SK-N-DZ (cell line): ENCODE results near the gene CIT.
"Not testable (repeated sequence)": the region's sequence is repeated elsewhere in the genome, so short reads cannot be mapped to it uniquely, and the experiment has no call there.

ENCODE experiments used
- DNase-seq: peaks from one replicate; pipeline ENCODE4 v3.0.0-alpha.2; 2015; ENCODE audit warnings: low spot score

The CIT gene

GRCh38 chr12:119681111-119681510 lies 196.0 kb downstream of the CIT start:
- DNase-seq = no peak

- no peak for DNase-seq
Measured at GRCh38 chr12:119679490-119679889, 197.6 kb downstream of the CIT start.

- DNase-seq = no peak
Measured at GRCh38 chr12:119679081-119679480, 198.0 kb downstream of the CIT start.

GRCh38 chr12:119678459-119678858 lies 198.7 kb downstream of the CIT start:
- no peak for DNase-seq

GRCh38 chr12:119676573-119676972 lies 200.5 kb downstream of the CIT start:
- no peak for DNase-seq

GRCh38 chr12:119676022-119676421 lies 201.1 kb downstream of the CIT start:
- no peak for DNase-seq

- no peak for DNase-seq
Measured at GRCh38 chr12:119674560-119674959, 202.6 kb downstream of the CIT start.

- no peak for DNase-seq
Measured at GRCh38 chr12:119673634-119674033, 203.5 kb downstream of the CIT start.

- no peak for DNase-seq
Measured at GRCh38 chr12:119672194-119672593, 204.9 kb downstream of the CIT start.

GRCh38 chr12:119671070-119671469 lies 206.1 kb downstream of the CIT start:
- no peak for DNase-seq

GRCh38 chr12:119669744-119670472 lies 207.2 kb downstream of the CIT start:
- DNase-seq = no peak

GRCh38 chr12:119668324-119668841 lies 208.7 kb downstream of the CIT start:
- no peak for DNase-seq

GRCh38 chr12:119667577-119668323 lies 209.4 kb downstream of the CIT start, which contains the start of gene PRKAB1:
Gene PRKAB1, plus strand, starts transcription at chr12:119668133. Its CDS starts 112 bp downstream, at chr12:119668245.
- peak; percentile 99 for DNase-seq

GRCh38 chr12:119666900-119667576 lies 210.1 kb downstream of the CIT start:
- no peak for DNase-seq

- DNase-seq = no peak
Measured at GRCh38 chr12:119666226-119666795, 210.8 kb downstream of the CIT start.

- no peak for DNase-seq
Measured at GRCh38 chr12:119665164-119665929, 211.8 kb downstream of the CIT start.

- DNase-seq = no peak
Measured at GRCh38 chr12:119664642-119665041, 212.5 kb downstream of the CIT start.

GRCh38 chr12:119661882-119662281 lies 215.2 kb downstream of the CIT start:
- no peak for DNase-seq

- no peak for DNase-seq
Measured at GRCh38 chr12:119660076-119660475, 217.0 kb downstream of the CIT start.

GRCh38 chr12:119659289-119659897 lies 217.7 kb downstream of the CIT start:
- peak; percentile 40 for DNase-seq

GRCh38 chr12:119658166-119658565 lies 219.0 kb downstream of the CIT start:
- not testable (repeated sequence) for DNase-seq
